OCI-LY7 (cell line): ENCODE measurements around the gene USH1G.
"Not testable (repeated sequence)": the region's sequence is repeated elsewhere in the genome, so short reads cannot be mapped to it uniquely, and the experiment has no call there.

Experiments used
- CTCF ChIP-seq: fragments of 200-600 bp; sonication (generic); conservative IDR thresholded peaks from 2 replicates; pipeline ENCODE4 v1.5.1; 2014; ENCODE audit warnings: mild to moderate bottlenecking, antibody characterized with exemption, low read length, moderate library complexity, mixed read lengths
- EZH2phosphoT487 ChIP-seq: fragments of 200-600 bp; sonication (generic); IDR thresholded peaks from 2 replicates; pipeline ENCODE4 v1.6.1; 2018; ENCODE audit warnings: low read depth, borderline replicate concordance, mild to moderate bottlenecking, mixed run types, antibody characterized with exemption, low read length, moderate library complexity, mixed read lengths

- TF ChIP-seq EZH2phosphoT487, CTCF: not testable (repeated sequence)
Measured at GRCh38 chr17:74969501-74969900, 46.4 kb upstream of the USH1G start.
